Epithelial cell of proximal tubule (primary cell): Measurements from ENCODE around the gene SFR1. TPM values are rescaled to one million over a fixed set of nuclear protein-coding genes. Genes with fewer than 3 reads are reported as not detected.

Source experiments
- DNase-seq: peaks from one replicate; pipeline ENCODE4 v3.0.0-alpha.2; 2011; ENCODE audit warnings: low read depth
- H3K4me3 ChIP-seq: 2 replicates; pipeline ENCODE4 v1.5.1; 2011; ENCODE audit warnings: low read depth, mild to moderate bottlenecking, low read length
- CTCF ChIP-seq: conservative IDR thresholded peaks from 2 replicates; pipeline ENCODE4 v1.5.1; 2012; ENCODE audit warnings: low read depth, mild to moderate bottlenecking, low read length
- total RNA-seq: library from RNA; depleted of rRNA; stranded (reverse); fragments of >200 nt; gene quantifications from 2 replicates; pipeline ENCODE4 v1.2.3, GENCODE V29; 2015

The SFR1 gene
- total RNA-seq, 1 donor from 2014 or later = 15.2 TPM

GRCh38 chr10:104104418-104104817, 17.6 kb upstream of the SFR1 start:
- no peak for TF ChIP-seq CTCF

DNA sequence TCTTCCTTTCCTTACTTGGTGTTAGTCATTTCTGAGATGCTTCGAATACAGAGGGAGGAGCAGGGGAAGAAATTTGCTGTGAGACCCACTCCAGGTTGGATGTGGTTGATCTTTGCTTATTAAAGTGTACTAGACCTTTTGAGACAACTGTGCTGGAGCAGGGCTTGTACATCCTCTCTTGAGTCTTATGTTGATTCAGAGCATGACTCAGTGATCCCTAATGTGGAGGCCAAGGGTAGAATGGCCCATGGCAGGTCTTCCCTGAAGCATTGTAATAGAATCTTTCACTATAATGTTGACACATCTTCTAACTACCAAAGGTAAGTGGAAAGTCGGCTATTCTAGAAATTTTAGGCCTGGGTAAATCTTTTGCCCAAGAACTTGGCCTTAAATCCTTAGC, 17.0 kb upstream of the SFR1 start:
- DNase-seq = no peak
- no peak for TF ChIP-seq CTCF
- no peak overlapping the region for H3K4me3 ChIP-seq

More at GRCh38 chr10:104104418-104104817, 17.6 kb upstream of the SFR1 start:
- no peak overlapping the region for H3K4me3 ChIP-seq
- no peak for DNase-seq

GRCh38 chr10:104109908-104110662, 11.9 kb upstream of the SFR1 start:
- TF ChIP-seq CTCF = no peak
- H3K4me3 ChIP-seq = no peak overlapping the region
- peak; percentile 92 for DNase-seq

DNA sequence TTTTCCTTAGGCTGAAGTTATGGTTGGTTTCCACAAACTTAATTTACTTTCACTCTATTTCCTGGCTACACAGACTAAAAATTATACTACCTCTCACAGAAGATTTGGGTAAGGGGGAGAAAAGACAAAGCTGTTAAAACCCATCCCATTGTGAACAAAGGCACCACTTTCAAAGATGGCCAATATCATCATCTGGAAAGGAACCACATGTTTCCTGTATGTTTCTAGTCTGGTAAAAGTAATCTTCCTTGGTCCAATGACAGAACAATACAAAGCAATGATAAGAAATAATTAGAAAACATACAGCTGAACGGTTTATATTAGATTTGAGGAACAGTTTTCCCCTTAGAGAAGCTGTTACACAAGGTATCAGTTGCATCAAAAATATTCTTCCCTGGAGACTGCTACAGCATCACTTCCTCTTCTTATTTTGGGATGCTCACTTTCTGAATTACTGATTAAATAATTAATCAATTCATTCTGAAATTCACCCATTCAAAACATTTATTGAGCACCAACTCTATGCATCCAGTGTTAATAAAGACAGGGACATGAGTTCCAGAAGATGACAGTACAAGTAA, 8.5 kb upstream of the SFR1 start:
- no peak for DNase-seq
- no peak overlapping the region for H3K4me3 ChIP-seq
- TF ChIP-seq CTCF = no peak

- TF ChIP-seq CTCF = no peak
- peak; percentile 76 for DNase-seq
- H3K4me3 ChIP-seq = no peak overlapping the region
Observed at GRCh38 chr10:104117839-104118323, 4.1 kb upstream of the SFR1 start.

- TF ChIP-seq CTCF = no peak
- no peak overlapping the region for H3K4me3 ChIP-seq
- DNase-seq = no peak
Observed at GRCh38 chr10:104119996-104120395, 2.0 kb upstream of the SFR1 start.
